CD14-positive monocyte (primary cell): ENCODE measurements around the gene PTPRN2. TPM values are rescaled to one million over a fixed set of nuclear protein-coding genes. Genes with fewer than 3 reads are reported as not detected.
A peak's percentile ranks its signal among the peaks of the same experiment; 100 is the strongest.

ENCODE experiments used
- DNase-seq, 3 donors: peaks; one replicate each; pipeline ENCODE4 v3.0.0-alpha.2; 2011 to 2022
- H2AFZ ChIP-seq: 2 replicates; pipeline ENCODE4 v1.6.0; 2012; ENCODE audit warnings: mild to moderate bottlenecking, low read depth, low read length, inconsistent platforms; ENCODE audit not compliant: insufficient read depth, poor library complexity, severe bottlenecking
- H3K27ac ChIP-seq, 2 donors: 1 replicate in 1 of 2; 2 replicates in 1 of 2; pipeline ENCODE4 v1.5.1; 2012 to 2013; ENCODE audit warnings: low read length in 2 of 2, control low read depth in 1 of 2, inconsistent platforms in 1 of 2, low read depth in 1 of 2, mild to moderate bottlenecking in 1 of 2
- H3K27me3 ChIP-seq, 2 donors: one replicate each; pipeline versions ENCODE4 v1.6.0 to v1.6.1; 2011 to 2013; ENCODE audit warnings: low read length in 2 of 2; ENCODE audit not compliant: control insufficient read depth in 2 of 2, insufficient read depth in 2 of 2
- H3K36me3 ChIP-seq, 2 donors: replicated peaks in 1 of 2; 1 replicate in 1 of 2; 2 replicates in 1 of 2; pipeline versions ENCODE4 v1.5.1 to v1.6.1; 2012 to 2013; ENCODE audit warnings: low read length in 2 of 2, control low read depth in 1 of 2, inconsistent platforms in 1 of 2, mild to moderate bottlenecking in 1 of 2; ENCODE audit not compliant: insufficient read depth in 2 of 2, control insufficient read depth in 1 of 2
- H3K4me1 ChIP-seq, 2 donors: 1 replicate in 1 of 2; 2 replicates in 1 of 2; pipeline versions ENCODE4 v1.5.1 to v1.6.1; 2012 to 2013; ENCODE audit warnings: low read length in 2 of 2, control low read depth in 1 of 2, inconsistent platforms in 1 of 2, mild to moderate bottlenecking in 1 of 2, moderate library complexity in 1 of 2; ENCODE audit not compliant: insufficient read depth in 2 of 2, control insufficient read depth in 1 of 2
- H3K4me2 ChIP-seq: replicated peaks from 2 replicates; pipeline ENCODE3; 2012; ENCODE audit warnings: low read length, moderate library complexity, mild to moderate bottlenecking; ENCODE audit not compliant: poor library complexity, severe bottlenecking; ENCODE audit errors: extremely low read depth
- H3K4me3 ChIP-seq, 3 experiments: fragments of 200-600 bp in 1 of 3; sonication (generic) in 1 of 3; replicated peaks in 1 of 3; 1 replicate in 2 of 3; 2 replicates in 1 of 3; pipeline ENCODE4 v1.5.1; 2011 to 2013; ENCODE audit warnings: low read length in 3 of 3, mild to moderate bottlenecking in 3 of 3, control low read depth in 2 of 3, low read depth in 2 of 3, inconsistent platforms in 1 of 3, moderate library complexity in 1 of 3
- H3K79me2 ChIP-seq: 2 replicates; pipeline ENCODE4 v1.6.0; 2012; ENCODE audit warnings: mild to moderate bottlenecking, control low read depth, inconsistent platforms, low read length, moderate library complexity; ENCODE audit not compliant: insufficient read depth
- H3K9ac ChIP-seq: 2 replicates; pipeline ENCODE4 v1.6.0; 2017; ENCODE audit warnings: low read length, mild to moderate bottlenecking; ENCODE audit not compliant: insufficient read depth, poor library complexity, severe bottlenecking
- H3K9me3 ChIP-seq, 2 donors: replicated peaks in 1 of 2; 1 replicate in 1 of 2; 2 replicates in 1 of 2; pipeline versions ENCODE4 v1.5.1 to v1.6.1; 2012 to 2013; ENCODE audit warnings: low read length in 2 of 2, control low read depth in 1 of 2; ENCODE audit not compliant: control insufficient read depth in 1 of 2, insufficient read depth in 1 of 2
- H4K20me1 ChIP-seq: 2 replicates; pipeline ENCODE4 v1.6.0; 2012; ENCODE audit warnings: mild to moderate bottlenecking, low read length, control low read depth, moderate library complexity; ENCODE audit not compliant: insufficient read depth
- H3K27ac Mint-ChIP-seq, 7 donors: one replicate each; pipeline ENCODE4 v1.8.0; 2020; ENCODE audit warnings: mild to moderate bottlenecking in 7 of 7, mixed read lengths in 7 of 7, moderate library complexity in 6 of 7, inconsistent platforms in 2 of 7
- H3K27me3 Mint-ChIP-seq, 3 donors: one replicate each; pipeline ENCODE4 v1.8.0; 2021 to 2022; ENCODE audit warnings: low read depth in 3 of 3, mild to moderate bottlenecking in 3 of 3, mixed read lengths in 3 of 3, moderate library complexity in 3 of 3, inconsistent platforms in 1 of 3
- H3K36me3 Mint-ChIP-seq, 2 donors: one replicate each; pipeline ENCODE4 v1.8.0; 2020; ENCODE audit warnings: mixed read lengths in 2 of 2, inconsistent platforms in 1 of 2, mild to moderate bottlenecking in 1 of 2
- H3K4me1 Mint-ChIP-seq: one replicate; pipeline ENCODE4 v1.8.0; 2020; ENCODE audit warnings: mild to moderate bottlenecking, mixed read lengths
- H3K4me3 Mint-ChIP-seq, 2 donors: one replicate each; pipeline ENCODE4 v1.8.0; 2020; ENCODE audit warnings: mild to moderate bottlenecking in 2 of 2, mixed read lengths in 2 of 2, moderate library complexity in 1 of 2
- H3K9me3 Mint-ChIP-seq, 7 donors: one replicate each; pipeline ENCODE4 v1.8.0; 2020 to 2022; ENCODE audit warnings: mixed read lengths in 7 of 7, mild to moderate bottlenecking in 6 of 7, moderate library complexity in 6 of 7, inconsistent platforms in 2 of 7
- CTCF ChIP-seq: fragments of 200-600 bp; IDR thresholded peaks from one replicate; pipeline ENCODE4 v1.8.0; 2022; ENCODE audit warnings: antibody characterized with exemption, mild to moderate bottlenecking
- WGBS: methylation state at CpG from one replicate; pipeline ENCODE4 v1.1.5; 2013; ENCODE audit warnings: missing lambda C conversion rate; ENCODE audit not compliant: insufficient coverage; 5-methylcytosine and 5-hydroxymethylcytosine counted together
- intact Hi-C, 2 donors: fragments of 100-400 bp; cut with micrococcal nuclease; formaldehyde crosslinking; loops; one replicate each; pipeline versions ENCODE4 v1.15.0 to v1.15.1; 2023
- polyA plus RNA-seq, 3 donors: library from polyadenylated mRNA; depleted of rRNA in 1 of 3; unstranded in 2 of 3; stranded (reverse) in 1 of 3; fragments of 300-500 nt in 2 of 3; fragments of >200 nt in 1 of 3; fragmentation: Illumina TruSeq in 2 of 3; gene quantifications; 1 replicate in 2 of 3; 2 replicates in 1 of 3; pipeline ENCODE4 v1.2.3, GENCODE V29; 2012 to 2021

Gene PTPRN2
- polyA plus RNA-seq, 3 donors: 0.25 to 1.4 (median 0.97) TPM

GRCh38 chr7:158028971-158029370 is 558.7 kb downstream of the PTPRN2 start:
- H3K4me3 Mint-ChIP-seq: no peak overlapping the region
- no peaks in the 10 kb centered on the region for H3K36me3 ChIP-seq
- no peak overlapping the region for H2AFZ ChIP-seq
- no peaks in the 10 kb centered on the region for H3K79me2 ChIP-seq
- no peak overlapping the region for H3K9ac ChIP-seq
- no peaks in the 10 kb centered on the region for H3K4me1 ChIP-seq
- H3K27me3 ChIP-seq: no peaks in the 10 kb centered on the region
- H3K27ac ChIP-seq: no peak overlapping the region
- H3K4me1 Mint-ChIP-seq: no peaks in the 10 kb centered on the region
- H3K27ac Mint-ChIP-seq: no peak overlapping the region
- H3K27me3 Mint-ChIP-seq: peaks cover 4 to 13% (median 7%) of the 10 kb centered on the region in 3 donors
- no peak for TF ChIP-seq CTCF
- peaks cover 8 to 14% (median 12%) of the 10 kb centered on the region in 7 donors for H3K9me3 Mint-ChIP-seq
- H3K36me3 Mint-ChIP-seq: no peaks in the 10 kb centered on the region
- no peak for DNase-seq
- WGBS: 89% methylated on average over 16 of the region's 22 CpGs
- H3K4me3 ChIP-seq: no peak overlapping the region
- intact Hi-C loops: no loop called here
- no peaks in the 10 kb centered on the region for H4K20me1 ChIP-seq
- no peak overlapping the region for H3K4me2 ChIP-seq
- H3K9me3 ChIP-seq: peaks cover 7 to 10% of the 10 kb centered on the region in 2 donors

DNA sequence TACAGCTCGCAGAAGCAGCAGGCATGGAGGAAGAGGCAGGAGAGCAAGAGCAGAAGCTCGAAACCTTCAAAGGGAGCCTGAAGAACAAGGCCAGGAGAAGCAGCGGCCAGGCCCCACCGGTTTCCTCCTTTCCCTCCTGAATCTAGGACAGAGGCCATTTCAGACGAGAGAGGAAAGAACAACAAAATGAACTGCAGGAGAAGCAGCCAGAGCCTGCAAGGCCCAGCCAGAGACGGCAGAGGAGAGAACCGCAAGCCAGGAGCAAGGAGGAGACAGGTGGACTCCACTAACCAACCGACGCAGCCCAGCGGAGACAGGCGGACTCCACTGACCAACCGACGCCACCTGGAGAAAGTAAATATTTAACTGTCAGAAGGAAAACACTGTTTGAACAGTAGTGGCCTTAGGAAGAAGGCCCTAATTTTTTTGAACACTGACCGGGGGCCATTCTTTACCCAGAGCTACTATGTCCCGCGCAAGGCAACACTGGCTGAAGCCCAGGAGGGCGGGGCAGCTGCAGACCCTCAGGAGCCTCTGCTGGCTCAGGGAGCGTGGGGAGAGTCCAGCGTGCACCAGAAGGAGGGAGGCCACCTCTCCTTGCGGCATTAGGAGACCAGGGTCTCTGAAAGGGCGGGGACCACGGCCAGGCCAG is 559.2 kb downstream of the PTPRN2 start:
- Histone ChIP-seq H3K27ac (no peak overlapping the region), H3K4me1 (peaks cover 4% of the 10 kb centered on the region in 2 donors), H3K9ac (no peak overlapping the region), H3K4me2 (no peak overlapping the region), H2AFZ (no peak overlapping the region), H3K36me3 (no peaks in the 10 kb centered on the region), H3K9me3 (peaks cover 2 to 5% of the 10 kb centered on the region in 2 donors), H4K20me1 (no peaks in the 10 kb centered on the region), H3K4me3 (no peak overlapping the region), H3K79me2 (no peaks in the 10 kb centered on the region), H3K27me3 (no peaks in the 10 kb centered on the region)
- Mint-ChIP-seq H3K4me3 (no peak overlapping the region), H3K27ac (peak overlapping the region in 1 of 7 donors; percentile 72), H3K36me3 (no peaks in the 10 kb centered on the region), H3K4me1 (peaks cover 5% of the 10 kb centered on the region), H3K9me3 (peaks cover 3 to 10% (median 7%) of the 10 kb centered on the region in 7 donors), H3K27me3 (peaks cover 4 to 13% (median 9%) of the 10 kb centered on the region in 3 donors)
- 94% methylated on average over 13 of the region's 22 CpGs for WGBS
- no peak for TF ChIP-seq CTCF
- DNase-seq: no peak
- intact Hi-C loops: no loop called here
